ENCODE results near the gene ZNF841. TPM values are rescaled to one million over a fixed set of nuclear protein-coding genes. Genes with fewer than 3 reads are reported as not detected.

Gene ZNF841
- total RNA-seq, 1 experiment from 2014 or later, result 0.10 TPM

GRCh38 chr19:52070496-52070895 lies 25.1 kb downstream of the ZNF841 start:
- Histone ChIP-seq H3K79me2 (ENCODE audit: insufficient read depth, low read length) (no peaks in the 10 kb centered on the region), H3K4me2 (ENCODE audit: low read length) (no peak overlapping the region), H3K4me1 (ENCODE audit: control insufficient read depth in 1 of 2, insufficient read depth in 2 of 2, low read length in 2 of 2) (no peaks in the 10 kb centered on the region), H3K27me3 (ENCODE audit: insufficient read depth, low read length) (no peaks in the 10 kb centered on the region), H4K20me1 (ENCODE audit: insufficient read depth) (no peaks in the 10 kb centered on the region), H3K9me3 (ENCODE audit: control insufficient read depth in 1 of 2, insufficient read depth in 1 of 2, low read depth in 1 of 2, low read length in 2 of 2) (peaks cover 17 to 21% of the 10 kb centered on the region in 2 experiments; a peak in 2 of 4 replicates), H3K9me2 (ENCODE audit: insufficient read depth) (no peaks in the 10 kb centered on the region), H3K4me3 (replicated peaks in 1 of 2; ENCODE audit: low read depth in 1 of 2, low read length in 2 of 2) (no peak overlapping the region), H2AFZ (ENCODE audit: low read depth, low read length, poor library complexity, severe bottlenecking) (no peak overlapping the region), H3K9ac (ENCODE audit: low read length) (no peak overlapping the region), H3K27ac (ENCODE audit: low read depth, low read length) (no peak overlapping the region), H3K36me3 (ENCODE audit: control insufficient read depth in 1 of 2, insufficient read depth in 2 of 2, low read length in 2 of 2) (no peaks in the 10 kb centered on the region)
- no peak for DNase-seq (ENCODE audit: low read depth, low spot score)
- no peak for ATAC-seq
- intact Hi-C loops (cut with micrococcal nuclease), result loop anchor here (10.0 kb wide), 1 partner anchor 226 kb away; no protein-coding TSS in a partner anchor
- RAD21 ChIA-PET (ENCODE audit: low non-redundant PET in 1 of 2, low total read pairs in 2 of 2, uncharacterized antibody in 2 of 2, unreplicated experiment in 2 of 2), result no interaction called here
- CTCF ChIA-PET, result no interaction called here
- POLR2A ChIA-PET, result no interaction called here
- no peak for TF ChIP-seq POLR2A (IDR thresholded peaks at IDR 0.05; ENCODE audit: borderline replicate concordance, extremely low read depth, insufficient read depth, insufficient read length)
- TF ChIP-seq SRF (IDR thresholded peaks at IDR 0.05; ENCODE audit: low read depth), result no peak
- TF ChIP-seq EZH2 (IDR thresholded peaks at IDR 0.05), result no peak
- no peak for TF ChIP-seq ELF1 (IDR thresholded peaks at IDR 0.05; ENCODE audit: borderline replicate concordance, low read depth)
- TF ChIP-seq JUND (IDR thresholded peaks at IDR 0.05), result no peak
- TF ChIP-seq RAD21 (IDR thresholded peaks at IDR 0.05; ENCODE audit: low read depth), result no peak
- no peak for TF ChIP-seq FOSL1 (IDR thresholded peaks at IDR 0.05; ENCODE audit: low read depth)
- TF ChIP-seq CEBPB (IDR thresholded peaks at IDR 0.05; ENCODE audit: low read depth), result no peak
- no peak for TF ChIP-seq POLR2AphosphoS5 (IDR thresholded peaks at IDR 0.05; ENCODE audit: low read depth, low read length)
- no peak for TF ChIP-seq CBX3 (IDR thresholded peaks at IDR 0.05; ENCODE audit: low read depth)
- no peak for TF ChIP-seq ZNF274 (IDR thresholded peaks at IDR 0.05; ENCODE audit: low read depth, low read length)
- no peak for TF ChIP-seq ZFX (IDR thresholded peaks at IDR 0.05)
- no peak for TF ChIP-seq CTCF (IDR thresholded peaks at IDR 0.05 in 2 of 3, conservative IDR thresholded peaks at IDR 0.05 in 1 of 3; ENCODE audit: borderline replicate concordance in 1 of 3, insufficient read depth in 1 of 3, low read depth in 2 of 3, low read length in 2 of 3)
- TF ChIP-seq, protein P1, sequence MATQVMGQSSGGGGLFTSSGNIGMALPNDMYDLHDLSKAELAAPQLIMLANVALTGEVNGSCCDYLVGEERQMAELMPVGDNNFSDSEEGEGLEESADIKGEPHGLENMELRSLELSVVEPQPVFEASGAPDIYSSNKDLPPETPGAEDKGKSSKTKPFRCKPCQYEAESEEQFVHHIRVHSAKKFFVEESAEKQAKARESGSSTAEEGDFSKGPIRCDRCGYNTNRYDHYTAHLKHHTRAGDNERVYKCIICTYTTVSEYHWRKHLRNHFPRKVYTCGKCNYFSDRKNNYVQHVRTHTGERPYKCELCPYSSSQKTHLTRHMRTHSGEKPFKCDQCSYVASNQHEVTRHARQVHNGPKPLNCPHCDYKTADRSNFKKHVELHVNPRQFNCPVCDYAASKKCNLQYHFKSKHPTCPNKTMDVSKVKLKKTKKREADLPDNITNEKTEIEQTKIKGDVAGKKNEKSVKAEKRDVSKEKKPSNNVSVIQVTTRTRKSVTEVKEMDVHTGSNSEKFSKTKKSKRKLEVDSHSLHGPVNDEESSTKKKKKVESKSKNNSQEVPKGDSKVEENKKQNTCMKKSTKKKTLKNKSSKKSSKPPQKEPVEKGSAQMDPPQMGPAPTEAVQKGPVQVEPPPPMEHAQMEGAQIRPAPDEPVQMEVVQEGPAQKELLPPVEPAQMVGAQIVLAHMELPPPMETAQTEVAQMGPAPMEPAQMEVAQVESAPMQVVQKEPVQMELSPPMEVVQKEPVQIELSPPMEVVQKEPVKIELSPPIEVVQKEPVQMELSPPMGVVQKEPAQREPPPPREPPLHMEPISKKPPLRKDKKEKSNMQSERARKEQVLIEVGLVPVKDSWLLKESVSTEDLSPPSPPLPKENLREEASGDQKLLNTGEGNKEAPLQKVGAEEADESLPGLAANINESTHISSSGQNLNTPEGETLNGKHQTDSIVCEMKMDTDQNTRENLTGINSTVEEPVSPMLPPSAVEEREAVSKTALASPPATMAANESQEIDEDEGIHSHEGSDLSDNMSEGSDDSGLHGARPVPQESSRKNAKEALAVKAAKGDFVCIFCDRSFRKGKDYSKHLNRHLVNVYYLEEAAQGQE (IDR thresholded peaks at IDR 0.05; ENCODE audit: low read depth), result no peak
- no peak for TF ChIP-seq YY1 (IDR thresholded peaks at IDR 0.05; ENCODE audit: extremely low read depth, insufficient replicate concordance, low read depth, low read length)
- no peak for TF ChIP-seq ZBTB33 (IDR thresholded peaks at IDR 0.05; ENCODE audit: extremely low read depth, insufficient replicate concordance, low read length)
- no peak for TF ChIP-seq SP1 (IDR thresholded peaks at IDR 0.05; ENCODE audit: low read depth)
- BruUV-seq (replicated peaks), result no TSS peak
